ENCODE results near the gene NKX1-2.

The NKX1-2 gene

GRCh38 chr10:124491105-124491504, 41.3 kb upstream of the NKX1-2 start:
- no peak for DNase-seq (ENCODE audit: extremely low read depth, insufficient read length)
- TF ChIP-seq CTCF (IDR thresholded peaks at IDR 0.05; ENCODE audit: insufficient read depth, low read length, poor library complexity, severe bottlenecking), result no peak
- no peak overlapping the region for H3K4me3 ChIP-seq (replicated peaks; ENCODE audit: low read depth, low read length)
- H3K27me3 ChIP-seq (replicated peaks; ENCODE audit: control insufficient read depth, insufficient read depth, low read length), result no peaks in the 10 kb centered on the region
- no peaks in the 10 kb centered on the region for H3K36me3 ChIP-seq (ENCODE audit: control insufficient read depth, insufficient read depth, low read length)

- no peak for DNase-seq (ENCODE audit: extremely low read depth, insufficient read length)
- Histone ChIP-seq H3K36me3 (ENCODE audit: control insufficient read depth, insufficient read depth, low read length) (no peaks in the 10 kb centered on the region), H3K4me3 (replicated peaks; ENCODE audit: low read depth, low read length) (no peak overlapping the region), H3K27me3 (replicated peaks; ENCODE audit: control insufficient read depth, insufficient read depth, low read length) (no peaks in the 10 kb centered on the region)
- no peak for TF ChIP-seq CTCF (IDR thresholded peaks at IDR 0.05; ENCODE audit: insufficient read depth, low read length, poor library complexity, severe bottlenecking)
Measured at GRCh38 chr10:124486635-124487034, 36.8 kb upstream of the NKX1-2 start.

GRCh38 chr10:124484661-124485060, 34.8 kb upstream of the NKX1-2 start:
- no peak for DNase-seq (ENCODE audit: extremely low read depth, insufficient read length)
- H3K27me3 ChIP-seq (replicated peaks; ENCODE audit: control insufficient read depth, insufficient read depth, low read length), result no peaks in the 10 kb centered on the region
- no peaks in the 10 kb centered on the region for H3K36me3 ChIP-seq (ENCODE audit: control insufficient read depth, insufficient read depth, low read length)
- H3K4me3 ChIP-seq (replicated peaks; ENCODE audit: low read depth, low read length), result no peak overlapping the region
- no peak for TF ChIP-seq CTCF (IDR thresholded peaks at IDR 0.05; ENCODE audit: insufficient read depth, low read length, poor library complexity, severe bottlenecking)

- Histone ChIP-seq H3K4me3 (replicated peaks; ENCODE audit: low read depth, low read length) (no peak overlapping the region), H3K27me3 (replicated peaks; ENCODE audit: control insufficient read depth, insufficient read depth, low read length) (no peaks in the 10 kb centered on the region), H3K36me3 (ENCODE audit: control insufficient read depth, insufficient read depth, low read length) (no peaks in the 10 kb centered on the region)
- no peak for TF ChIP-seq CTCF (IDR thresholded peaks at IDR 0.05; ENCODE audit: insufficient read depth, low read length, poor library complexity, severe bottlenecking)
- no peak for DNase-seq (ENCODE audit: extremely low read depth, insufficient read length)
Measured at GRCh38 chr10:124484031-124484430, 34.2 kb upstream of the NKX1-2 start.

GRCh38 chr10:124482876-124483275, 33.0 kb upstream of the NKX1-2 start:
- H3K27me3 ChIP-seq (replicated peaks; ENCODE audit: control insufficient read depth, insufficient read depth, low read length), result no peaks in the 10 kb centered on the region
- H3K4me3 ChIP-seq (replicated peaks; ENCODE audit: low read depth, low read length), result no peak overlapping the region
- no peaks in the 10 kb centered on the region for H3K36me3 ChIP-seq (ENCODE audit: control insufficient read depth, insufficient read depth, low read length)
- TF ChIP-seq CTCF (IDR thresholded peaks at IDR 0.05; ENCODE audit: insufficient read depth, low read length, poor library complexity, severe bottlenecking), result no peak
- DNase-seq (ENCODE audit: extremely low read depth, insufficient read length), result no peak

GRCh38 chr10:124482236-124482800, 32.5 kb upstream of the NKX1-2 start:
- Histone ChIP-seq H3K36me3 (ENCODE audit: control insufficient read depth, insufficient read depth, low read length) (no peaks in the 10 kb centered on the region), H3K27me3 (replicated peaks; ENCODE audit: control insufficient read depth, insufficient read depth, low read length) (no peaks in the 10 kb centered on the region), H3K4me3 (replicated peaks; ENCODE audit: low read depth, low read length) (no peak overlapping the region)
- no peak for DNase-seq (ENCODE audit: extremely low read depth, insufficient read length)
- no peak for TF ChIP-seq CTCF (IDR thresholded peaks at IDR 0.05; ENCODE audit: insufficient read depth, low read length, poor library complexity, severe bottlenecking)

Measured in GM06990 (cell line).